Measurements from ENCODE around the gene KAT6B. TPM values are rescaled to one million over a fixed set of nuclear protein-coding genes. Genes with fewer than 3 reads are reported as not detected.

The KAT6B gene
- total and polyA plus RNA-seq, 2 experiments from 2014 or later, result 15.8 to 36.2 TPM

GRCh38 chr10:74983383-74983782 lies 157.0 kb downstream of the KAT6B start:
- no peaks in the 10 kb centered on the region for H4K20me1 ChIP-seq (ENCODE audit: insufficient read depth, poor library complexity, severe bottlenecking)
- no peaks in the 10 kb centered on the region for H3K36me3 ChIP-seq (replicated peaks; ENCODE audit: insufficient read depth, low read depth)
- no peaks in the 10 kb centered on the region for H3K4me1 ChIP-seq (ENCODE audit: insufficient read depth)
- WGBS (ENCODE audit: low lambda C conversion rate, missing lambda C conversion rate), result 93% methylated on average over 2 of the region's 2 CpGs
- H3K27me3 ChIP-seq, result no peaks in the 10 kb centered on the region
- no peaks in the 10 kb centered on the region for H3K9me2 ChIP-seq (replicated peaks; ENCODE audit: insufficient read depth)
- TF ChIP-seq EZH2 (IDR thresholded peaks at IDR 0.05; ENCODE audit: borderline replicate concordance) (no peak), EZH2phosphoT487 (IDR thresholded peaks at IDR 0.05; ENCODE audit: low read depth, severe bottlenecking, unreplicated experiment) (no peak), CTCF (IDR thresholded peaks at IDR 0.05; ENCODE audit: poor library complexity) (no peak)
- H3K4me3 ChIP-seq, result no peak overlapping the region
- no peak overlapping the region for H3K4me2 ChIP-seq
- no peak overlapping the region for H3K27ac ChIP-seq
- no peaks in the 10 kb centered on the region for H3K79me2 ChIP-seq
- DNase-seq (ENCODE audit: low spot score), result no peak
- H3K9me3 ChIP-seq (ENCODE audit: low read depth), result no peaks in the 10 kb centered on the region
- no peak overlapping the region for H2AFZ ChIP-seq

GRCh38 chr10:74987339-74988053 lies 161.1 kb downstream of the KAT6B start:
- no peaks in the 10 kb centered on the region for H3K36me3 ChIP-seq (replicated peaks; ENCODE audit: insufficient read depth, low read depth)
- no peaks in the 10 kb centered on the region for H4K20me1 ChIP-seq (ENCODE audit: insufficient read depth, poor library complexity, severe bottlenecking)
- H3K4me1 ChIP-seq (ENCODE audit: insufficient read depth), result no peaks in the 10 kb centered on the region
- no peaks in the 10 kb centered on the region for H3K79me2 ChIP-seq
- H2AFZ ChIP-seq, result no peak overlapping the region
- TF ChIP-seq EZH2 (IDR thresholded peaks at IDR 0.05; ENCODE audit: borderline replicate concordance) (no peak), CTCF (IDR thresholded peaks at IDR 0.05; ENCODE audit: poor library complexity) (no peak), EZH2phosphoT487 (IDR thresholded peaks at IDR 0.05; ENCODE audit: low read depth, severe bottlenecking, unreplicated experiment) (no peak)
- no peak overlapping the region for H3K4me2 ChIP-seq
- H3K9me2 ChIP-seq (replicated peaks; ENCODE audit: insufficient read depth), result no peaks in the 10 kb centered on the region
- no peak overlapping the region for H3K4me3 ChIP-seq
- H3K9me3 ChIP-seq (ENCODE audit: low read depth), result no peaks in the 10 kb centered on the region
- WGBS (ENCODE audit: low lambda C conversion rate, missing lambda C conversion rate), result 98% methylated on average over 4 of the region's 4 CpGs
- H3K27me3 ChIP-seq, result no peaks in the 10 kb centered on the region
- no peak overlapping the region for H3K27ac ChIP-seq
- no peak for DNase-seq (ENCODE audit: low spot score)

- no peaks in the 10 kb centered on the region for H3K9me2 ChIP-seq (replicated peaks; ENCODE audit: insufficient read depth)
- H3K27ac ChIP-seq, result no peak overlapping the region
- TF ChIP-seq EZH2 (IDR thresholded peaks at IDR 0.05; ENCODE audit: borderline replicate concordance), result no peak
- H2AFZ ChIP-seq, result no peak overlapping the region
- no peak overlapping the region for H3K4me3 ChIP-seq
- no peaks in the 10 kb centered on the region for H3K27me3 ChIP-seq
- H3K79me2 ChIP-seq, result no peaks in the 10 kb centered on the region
- WGBS (ENCODE audit: low lambda C conversion rate, missing lambda C conversion rate), result 88% methylated on average over 2 of the region's 2 CpGs
- H4K20me1 ChIP-seq (ENCODE audit: insufficient read depth, poor library complexity, severe bottlenecking), result no peaks in the 10 kb centered on the region
- no peak for DNase-seq (ENCODE audit: low spot score)
- no peak overlapping the region for H3K4me2 ChIP-seq
- H3K9me3 ChIP-seq (ENCODE audit: low read depth), result no peaks in the 10 kb centered on the region
- no peaks in the 10 kb centered on the region for H3K4me1 ChIP-seq (ENCODE audit: insufficient read depth)
- H3K36me3 ChIP-seq (replicated peaks; ENCODE audit: insufficient read depth, low read depth), result no peaks in the 10 kb centered on the region
Measured at GRCh38 chr10:74988054-74988775, 161.8 kb downstream of the KAT6B start.

Measured in hepatocyte (in vitro differentiated cells).